ENCODE data around the gene KLF12. TPM values are rescaled to one million over a fixed set of nuclear protein-coding genes. Genes with fewer than 3 reads are reported as not detected.

The KLF12 gene
- total and polyA plus RNA-seq, 9 of the 15 experiments (the other 6 are each of a cell fraction or from before 2014, with no cell fraction given) = under 0.01 to 0.07 (median 0.05) TPM; not detected in 3

GRCh38 chr13:74114202-74114601 lies 20.0 kb downstream of the KLF12 start:
- CTCF ChIA-PET (ENCODE audit: low intra/inter-chr PET ratio) = no interaction called here
- DNase-seq (ENCODE audit: extremely low read depth in 1 of 4, low spot score in 3 of 4) (no peak), FAIRE-seq (no peak), ATAC-seq (no peak)
- H3K36me3 ChIP-seq (ENCODE audit: control insufficient read depth, insufficient read depth, low read length) = no peaks in the 10 kb centered on the region
- no peak overlapping the region for H3K4me3 ChIP-seq
- H3K4me2 ChIP-seq (ENCODE audit: insufficient read depth, low read length) = no peak overlapping the region
- in situ Hi-C loops (cut with MboI) (no loop called here), intact Hi-C loops (cut with micrococcal nuclease) (no loop called here)
- no peaks in the 10 kb centered on the region for H3K9me3 ChIP-seq (replicated peaks; ENCODE audit: control insufficient read depth, insufficient read depth, low read depth, low read length)
- no peaks in the 10 kb centered on the region for H4K20me1 ChIP-seq (replicated peaks; ENCODE audit: control insufficient read depth, insufficient read depth, low read length)
- no TSS peak for BruUV-seq (replicated peaks)
- H3K9ac ChIP-seq (ENCODE audit: insufficient read depth in 1 of 2, low read depth in 2 of 2, low read length in 2 of 2) = no peak overlapping the region
- no peak overlapping the region for H2AFZ ChIP-seq (ENCODE audit: low read depth, low read length)
- POLR2A ChIA-PET = no interaction called here
- H3K79me2 ChIP-seq (ENCODE audit: control insufficient read depth, insufficient read depth, low read length) = no peaks in the 10 kb centered on the region
- 0% methylated on average over 1 of the region's 1 CpG for WGBS (ENCODE audit: insufficient coverage, low coverage, missing lambda C conversion rate)
- TF ChIP-seq DEAF1 (CRISPR knock-in tag; IDR thresholded peaks at IDR 0.05) (no peak), SP1 (CRISPR knock-in tag; IDR thresholded peaks at IDR 0.05) (no peak), RCOR1 (IDR thresholded peaks at IDR 0.05; ENCODE audit: borderline replicate concordance in 1 of 2, low read depth in 2 of 2, low read length in 2 of 2) (no peak), TCFL5 (CRISPR knock-in tag; conservative IDR thresholded peaks at IDR 0.05) (no peak), NCOA6 (IDR thresholded peaks at IDR 0.05) (no peak), POLR3G (IDR thresholded peaks at IDR 0.05; ENCODE audit: extremely low read depth, insufficient read length, insufficient replicate concordance) (no peak), ZFP1 (CRISPR knock-in tag; IDR thresholded peaks at IDR 0.05) (no peak), TRIM24 (IDR thresholded peaks at IDR 0.05) (no peak)
- TF ChIP-seq, protein P1, sequence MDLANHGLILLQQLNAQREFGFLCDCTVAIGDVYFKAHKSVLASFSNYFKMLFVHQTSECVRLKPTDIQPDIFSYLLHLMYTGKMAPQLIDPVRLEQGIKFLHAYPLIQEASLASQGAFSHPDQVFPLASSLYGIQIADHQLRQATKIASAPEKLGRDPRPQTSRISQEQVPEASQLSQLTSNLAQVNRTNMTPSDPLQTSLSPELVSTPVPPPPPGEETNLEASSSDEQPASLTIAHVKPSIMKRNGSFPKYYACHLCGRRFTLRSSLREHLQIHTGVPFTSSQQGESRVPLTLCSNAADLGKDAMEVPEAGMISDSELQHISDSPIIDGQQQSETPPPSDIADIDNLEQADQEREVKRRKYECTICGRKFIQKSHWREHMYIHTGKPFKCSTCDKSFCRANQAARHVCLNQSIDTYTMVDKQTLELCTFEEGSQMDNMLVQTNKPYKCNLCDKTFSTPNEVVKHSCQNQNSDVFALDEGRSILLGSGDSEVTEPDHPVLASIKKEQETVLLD (IDR thresholded peaks at IDR 0.05) = no peak
- TF ChIP-seq, protein P2, sequence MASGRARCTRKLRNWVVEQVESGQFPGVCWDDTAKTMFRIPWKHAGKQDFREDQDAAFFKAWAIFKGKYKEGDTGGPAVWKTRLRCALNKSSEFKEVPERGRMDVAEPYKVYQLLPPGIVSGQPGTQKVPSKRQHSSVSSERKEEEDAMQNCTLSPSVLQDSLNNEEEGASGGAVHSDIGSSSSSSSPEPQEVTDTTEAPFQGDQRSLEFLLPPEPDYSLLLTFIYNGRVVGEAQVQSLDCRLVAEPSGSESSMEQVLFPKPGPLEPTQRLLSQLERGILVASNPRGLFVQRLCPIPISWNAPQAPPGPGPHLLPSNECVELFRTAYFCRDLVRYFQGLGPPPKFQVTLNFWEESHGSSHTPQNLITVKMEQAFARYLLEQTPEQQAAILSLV (tag; IDR thresholded peaks at IDR 0.05) = no peak
- no peak overlapping the region for H3K27ac ChIP-seq (ENCODE audit: extremely low read depth, low read depth, low read length)
- no peaks in the 10 kb centered on the region for H3K27me3 ChIP-seq (ENCODE audit: control insufficient read depth in 2 of 2, insufficient read depth in 2 of 2, low read length in 2 of 2)
- no peaks in the 10 kb centered on the region for H3K4me1 ChIP-seq (replicated peaks in 1 of 2; ENCODE audit: control insufficient read depth in 2 of 2, insufficient read depth in 2 of 2, low read length in 2 of 2)
- no peaks in the 10 kb centered on the region for H3K9me1 ChIP-seq (ENCODE audit: control insufficient read depth, insufficient read depth, low read length)
